H1 (cell line): Measurements from ENCODE around the gene TOMT.

ENCODE experiments used
- CTCF ChIP-seq, 3 experiments: IDR thresholded peaks; 1 replicate in 2 of 3; 2 replicates in 1 of 3; pipeline versions ENCODE4 v1.5.1 to v1.6.1; 2011; ENCODE audit warnings: low read length in 3 of 3, mild to moderate bottlenecking in 3 of 3, inconsistent platforms in 2 of 3, low read depth in 1 of 3, moderate library complexity in 1 of 3; ENCODE audit not compliant: insufficient read depth in 1 of 3; ENCODE audit errors: control extremely low read depth in 1 of 3
- MAX ChIP-seq: IDR thresholded peaks from 2 replicates; pipeline ENCODE4 v1.6.1; 2012; ENCODE audit warnings: inconsistent platforms

- no peak for TF ChIP-seq CTCF (IDR thresholded peaks at IDR 0.05; ENCODE audit: control extremely low read depth in 1 of 3, insufficient read depth in 1 of 3, low read depth in 1 of 3, low read length in 3 of 3)
- TF ChIP-seq MAX: no peak
Measured at GRCh38 chr11:72079819-72080325, 25.9 kb upstream of the TOMT start.
